Body of pancreas (tissue), 4 donors: Measurements from ENCODE around the gene ECHS1.

Experiments
- CTCF ChIP-seq, 7 experiments: fragments of 450-650 bp in 4 of 7; fragments of 200-600 bp in 3 of 7; sonication (generic) in 3 of 7; IDR thresholded peaks; one replicate each; pipeline ENCODE4 v1.5.1; 2016 to 2019; ENCODE audit warnings: antibody characterized with exemption in 7 of 7
- POLR2A ChIP-seq, 3 donors: fragments of 450-650 bp; IDR thresholded peaks; one replicate each; pipeline ENCODE4 v1.6.1; 2016; ENCODE audit warnings: antibody characterized with exemption in 3 of 3, mild to moderate bottlenecking in 2 of 3

- no peak for TF ChIP-seq CTCF (IDR thresholded peaks at IDR 0.05)
- TF ChIP-seq POLR2A (IDR thresholded peaks at IDR 0.05), result peak in 1 of 3 donors; percentile 34
Observed at GRCh38 chr10:133379152-133379800, 6.1 kb upstream of the ECHS1 start, which contains the start of gene PAOX.
